NCI-H82 treated with DMSO at 0.1 percent for 48 hours (cell line): ENCODE data around the gene SYN1.

Experiments used
- DNase-seq: peaks from one replicate; lab custom pipeline; 2025; ENCODE audit not compliant: unreplicated experiment; lab: John Stamatoyannopoulos, UW

The SYN1 gene

GRCh38 chrX:47634871-47635575 is 15.4 kb upstream of the SYN1 start:
- no peak for DNase-seq

- no peak for DNase-seq
Measured at GRCh38 chrX:47633689-47634590, 14.3 kb upstream of the SYN1 start.

GRCh38 chrX:47632666-47633065 is 13.0 kb upstream of the SYN1 start:
- DNase-seq, result no peak

GRCh38 chrX:47631676-47632075 is 12.0 kb upstream of the SYN1 start:
- no peak for DNase-seq

GRCh38 chrX:47629419-47630200 is 10.0 kb upstream of the SYN1 start, which contains the start of gene CFP:
Gene CFP, minus strand, starts transcription at chrX:47629930. Its CDS starts 86 bp downstream, at chrX:47629844.
- no peak for DNase-seq

GRCh38 chrX:47628982-47629381 is 9.3 kb upstream of the SYN1 start:
- DNase-seq, result no peak

- no peak for DNase-seq
Measured at GRCh38 chrX:47625365-47625764, 5.7 kb upstream of the SYN1 start.

GRCh38 chrX:47623540-47624027 is 3.9 kb upstream of the SYN1 start:
- DNase-seq, result peak; percentile 75

GRCh38 chrX:47621851-47622250 is 2.2 kb upstream of the SYN1 start:
- DNase-seq, result no peak

- no peak for DNase-seq
Measured at GRCh38 chrX:47620303-47620685, 637 bp upstream of the SYN1 start.

- no peak for DNase-seq
Measured at GRCh38 chrX:47618923-47619485, 653 bp downstream of the SYN1 start.

GRCh38 chrX:47614618-47615017 is 5.0 kb downstream of the SYN1 start:
- DNase-seq, result no peak

GRCh38 chrX:47613082-47613481 is 6.6 kb downstream of the SYN1 start:
- no peak for DNase-seq

- DNase-seq, result no peak
Measured at GRCh38 chrX:47612418-47612817, 7.2 kb downstream of the SYN1 start.

- no peak for DNase-seq
Measured at GRCh38 chrX:47611926-47612325, 7.7 kb downstream of the SYN1 start.

GRCh38 chrX:47611489-47611888 is 8.2 kb downstream of the SYN1 start:
- DNase-seq, result no peak

GRCh38 chrX:47610511-47610910 is 9.1 kb downstream of the SYN1 start:
- DNase-seq, result no peak

GRCh38 chrX:47608130-47608810 is 11.4 kb downstream of the SYN1 start:
- no peak for DNase-seq

- DNase-seq, result no peak
Measured at GRCh38 chrX:47607091-47607490, 12.6 kb downstream of the SYN1 start.

- DNase-seq, result no peak
Measured at GRCh38 chrX:47605024-47605423, 14.6 kb downstream of the SYN1 start.
